HG03439 (cell line): ENCODE data around the gene BPGM.
"Not testable (repeated sequence)": the region's sequence is repeated elsewhere in the genome, so short reads cannot be mapped to it uniquely, and the experiment has no call there.

Experiments used
- ATAC-seq: cut with Tn5 transposase; IDR thresholded peaks from one replicate; pipeline ENCODE4 v1.9.1; 2021; ENCODE audit warnings: mild to moderate bottlenecking, moderate library complexity; ENCODE audit not compliant: unreplicated experiment

BPGM gene

GRCh38 chr7:134662166-134662870 lies 15.7 kb downstream of the BPGM start:
- ATAC-seq: no peak

GRCh38 chr7:134662871-134663205 lies 16.2 kb downstream of the BPGM start:
- no peak for ATAC-seq

GRCh38 chr7:134665045-134665444 lies 18.4 kb downstream of the BPGM start:
- not testable (repeated sequence) for ATAC-seq

DNA sequence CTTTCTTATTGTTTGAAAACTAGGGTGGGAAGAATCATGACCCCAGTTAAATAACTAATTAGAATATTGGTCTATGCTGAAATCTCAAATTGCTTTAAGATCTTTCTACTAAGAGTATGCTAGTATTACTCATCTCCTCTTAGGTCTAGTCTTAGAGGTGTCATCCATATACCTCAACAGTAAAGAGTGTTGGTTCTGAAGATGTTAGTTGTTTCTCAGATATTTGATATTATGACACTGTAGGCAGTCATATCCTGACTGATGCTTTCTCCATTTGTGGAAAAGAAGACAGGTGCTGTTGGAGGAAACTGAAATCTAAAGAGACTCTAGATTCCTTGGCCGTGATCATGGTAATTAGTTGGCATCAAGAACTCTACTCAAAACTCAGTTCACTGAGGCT lies 21.2 kb downstream of the BPGM start:
- ATAC-seq: no peak

GRCh38 chr7:134669388-134669787 lies 22.7 kb downstream of the BPGM start:
- no peak for ATAC-seq

GRCh38 chr7:134669845-134670373 lies 23.3 kb downstream of the BPGM start:
- ATAC-seq: no peak

- ATAC-seq: no peak
These were observed 25.0 kb downstream of the BPGM start for GRCh38 chr7:134671609-134672008.

- ATAC-seq: no peak
These were observed 27.8 kb downstream of the BPGM start for GRCh38 chr7:134674424-134674823.

DNA sequence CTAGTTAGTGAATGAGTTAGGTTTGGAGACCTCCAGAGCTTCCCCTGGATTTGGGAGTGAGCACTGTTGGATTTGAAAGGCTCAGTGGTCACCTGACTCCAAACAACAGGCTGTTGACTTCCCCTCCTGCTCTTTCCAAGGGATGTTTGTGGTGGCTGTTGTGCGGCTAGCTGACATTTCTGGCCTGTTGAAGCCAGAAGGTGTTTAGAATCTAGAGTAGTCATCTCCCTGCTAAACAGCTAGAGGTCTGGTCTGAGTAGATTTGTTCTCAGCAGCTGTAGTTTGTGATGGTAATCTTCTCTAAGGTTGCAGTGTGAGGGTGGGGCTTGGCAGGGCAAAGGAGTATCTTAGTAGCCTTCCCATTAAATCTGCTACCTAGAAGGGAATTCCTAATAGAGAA lies 30.1 kb downstream of the BPGM start:
- ATAC-seq: no peak

DNA sequence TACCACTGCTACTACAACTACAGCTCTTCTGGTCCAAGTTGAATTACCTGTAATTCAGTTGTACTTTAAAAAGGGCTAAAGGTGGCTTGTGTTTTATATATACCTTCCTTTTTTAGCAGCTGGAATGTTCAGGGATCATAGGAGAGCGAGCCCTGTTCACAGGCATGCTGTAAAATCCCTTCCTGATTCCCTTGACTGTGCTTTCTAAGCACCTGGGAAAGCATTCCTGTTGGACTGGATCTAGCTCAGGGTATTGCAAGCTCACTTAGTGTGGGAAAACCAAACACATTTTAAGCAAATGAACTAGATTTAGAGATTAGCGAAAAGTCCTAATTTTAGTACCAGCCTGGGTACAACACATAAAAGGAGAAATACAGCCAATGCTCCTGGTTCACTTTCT lies 31.5 kb downstream of the BPGM start:
- ATAC-seq: no peak

GRCh38 chr7:134679006-134679405 lies 32.4 kb downstream of the BPGM start:
- ATAC-seq: no peak

GRCh38 chr7:134684165-134684564 lies 37.5 kb downstream of the BPGM start:
- ATAC-seq: no peak

DNA sequence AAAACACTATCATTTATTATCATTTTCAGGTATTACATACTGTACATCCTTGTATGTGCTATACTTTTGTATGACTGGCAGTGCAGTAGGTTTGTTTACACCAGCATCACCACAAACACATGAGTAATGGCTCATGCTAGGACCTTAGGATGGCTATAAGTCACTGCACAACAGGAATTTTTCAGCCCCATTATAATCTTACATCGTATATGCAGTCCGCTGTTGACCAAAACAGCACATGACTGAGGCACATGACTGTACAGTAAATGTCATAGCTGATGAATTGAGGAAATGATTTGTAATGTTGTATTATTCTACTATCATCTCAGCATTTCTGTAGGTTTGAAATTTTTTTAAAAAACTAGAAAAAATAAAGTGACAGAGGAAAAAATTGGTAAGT lies 38.6 kb downstream of the BPGM start:
- ATAC-seq: no peak

DNA sequence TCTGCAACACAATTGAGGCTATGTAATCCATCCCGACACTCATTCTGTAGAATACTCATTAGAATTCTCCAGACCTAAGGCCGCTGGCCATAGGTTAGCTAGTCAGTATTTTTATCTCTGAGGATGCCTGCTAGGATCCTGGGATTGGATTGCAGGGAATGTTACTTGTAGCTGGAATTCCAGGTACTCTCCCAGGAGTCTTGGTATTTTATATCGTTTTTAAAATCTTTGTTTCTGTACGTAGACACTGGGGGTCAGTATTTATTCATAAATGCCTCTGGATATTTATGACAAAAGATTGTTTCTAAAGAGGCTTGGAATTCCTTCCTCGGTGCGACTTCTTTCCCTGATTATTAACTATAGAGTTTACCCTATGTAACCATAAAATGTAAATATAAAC lies 40.1 kb downstream of the BPGM start:
- ATAC-seq: no peak

GRCh38 chr7:134689550-134689949 lies 42.9 kb downstream of the BPGM start:
- not testable (repeated sequence) for ATAC-seq

DNA sequence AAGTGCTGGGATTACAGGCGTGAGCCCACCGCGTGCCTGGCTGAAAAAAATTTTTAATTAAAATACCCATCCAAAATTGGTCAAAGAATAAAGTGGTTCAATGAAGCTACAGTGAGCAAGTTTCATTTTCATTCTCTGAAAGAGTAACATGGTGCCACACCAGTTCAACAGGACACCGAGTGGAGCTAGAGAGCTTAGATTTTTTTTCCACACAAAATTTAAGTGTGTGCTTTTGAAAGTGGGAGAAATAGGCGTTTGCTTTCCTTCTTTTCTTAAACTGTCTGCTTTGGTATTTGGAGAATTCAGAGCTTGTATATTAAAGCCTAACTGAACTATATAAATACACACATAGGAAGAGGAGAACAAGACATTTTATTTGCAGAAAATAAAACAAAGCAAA lies 43.4 kb downstream of the BPGM start:
- ATAC-seq: no peak

DNA sequence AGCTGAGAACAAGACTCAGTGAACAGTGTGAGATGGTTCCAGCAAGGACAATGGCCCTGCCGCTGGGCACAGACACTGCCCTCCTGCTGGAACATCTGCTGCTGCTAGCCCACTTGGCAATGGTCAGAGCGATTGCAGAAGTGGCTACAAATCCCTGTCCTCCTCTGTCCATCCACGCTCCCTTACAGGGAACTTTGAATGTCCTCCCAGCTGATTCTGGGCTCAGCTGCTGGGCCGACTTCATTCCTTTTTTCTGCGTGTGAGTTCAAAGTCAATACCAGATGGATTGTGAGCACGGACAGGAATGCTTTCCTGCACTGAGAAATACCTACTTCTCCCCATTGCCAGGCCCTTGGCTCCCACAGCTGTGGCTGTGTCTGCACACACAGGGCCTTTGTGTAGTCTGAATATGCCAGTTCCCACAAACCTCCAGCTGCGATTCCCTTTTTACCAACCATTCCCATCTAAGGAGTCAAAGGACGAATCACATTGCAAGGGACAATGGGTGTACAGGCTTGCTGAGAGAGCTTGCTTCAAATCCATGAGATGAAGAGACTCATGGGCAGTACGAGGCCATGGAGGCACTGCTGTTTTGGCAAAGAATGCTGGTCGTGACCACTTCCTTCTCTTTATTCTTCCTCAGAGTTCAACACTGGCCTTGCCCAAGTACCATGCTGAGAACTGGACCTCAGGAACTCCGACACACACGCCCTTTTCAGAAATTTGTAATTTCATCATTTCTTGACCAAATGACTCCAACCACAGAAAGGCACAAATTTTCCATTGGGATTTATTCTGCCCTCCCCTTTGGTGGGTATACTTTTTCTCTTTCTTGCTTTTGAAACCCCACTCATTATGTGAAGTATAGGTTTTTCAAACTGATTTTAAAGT lies 44.2 kb downstream of the BPGM start:
- no peak for ATAC-seq

DNA sequence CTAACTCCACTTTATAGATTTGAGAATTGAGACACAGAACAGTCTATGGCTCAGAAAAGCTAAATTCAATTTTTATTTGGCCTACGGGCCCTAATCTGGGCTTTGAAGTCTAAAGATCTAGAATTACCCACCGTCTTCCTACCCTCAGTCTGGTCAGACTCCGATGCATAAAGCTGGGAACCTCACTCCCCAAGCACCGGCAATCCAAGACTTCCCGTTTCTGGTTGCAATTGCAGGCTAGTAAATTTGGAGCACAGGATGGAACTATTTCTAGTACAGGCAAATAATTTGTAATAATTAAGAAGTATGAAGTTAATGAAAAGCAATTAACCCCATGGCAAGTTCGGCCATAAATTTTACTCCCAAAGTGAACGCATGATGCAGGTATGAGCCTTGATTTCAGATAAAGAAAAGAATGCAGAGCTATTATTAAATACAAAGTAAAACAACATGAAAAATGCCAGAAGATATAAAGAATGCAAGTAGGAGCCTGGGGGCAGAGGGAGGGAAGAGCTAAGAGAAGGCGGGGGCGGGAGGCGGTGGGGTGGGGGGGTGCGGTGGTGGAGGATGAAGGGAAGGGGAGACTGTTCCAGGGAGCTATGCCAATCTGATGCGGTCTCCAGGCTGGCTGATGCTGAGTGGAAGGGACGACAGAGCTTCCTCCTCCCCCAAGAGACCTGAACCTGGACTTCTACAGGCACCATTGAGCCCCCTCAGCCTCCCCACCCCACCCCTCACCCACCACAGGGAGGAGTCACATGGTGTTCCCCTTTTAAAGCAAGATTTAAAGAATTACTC lies 45.1 kb downstream of the BPGM start:
- no peak for ATAC-seq

GRCh38 chr7:134692344-134692705 lies 45.7 kb downstream of the BPGM start:
- ATAC-seq: no peak

DNA sequence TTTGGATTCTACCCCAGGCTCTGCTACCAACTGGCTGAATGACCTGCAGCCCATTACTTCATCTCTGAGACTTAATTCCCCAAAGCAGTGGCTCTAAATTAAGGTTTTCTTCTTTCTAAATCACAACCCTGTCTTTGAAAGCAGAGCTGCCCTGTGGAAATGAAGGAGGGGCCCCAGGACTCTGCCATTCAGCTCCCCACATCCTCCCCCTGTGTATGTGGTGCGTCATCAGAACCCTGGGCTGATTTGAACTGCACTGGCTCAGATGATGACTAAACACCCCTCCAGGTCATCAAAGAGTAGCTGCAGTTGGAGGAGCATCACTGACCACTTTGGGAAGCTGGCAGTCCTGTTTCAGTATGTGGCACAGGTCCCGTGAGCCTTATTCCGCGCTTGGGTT lies 46.6 kb downstream of the BPGM start:
- no peak for ATAC-seq

- ATAC-seq: no peak
These were observed 47.6 kb downstream of the BPGM start for GRCh38 chr7:134694299-134694698.
